GM23338 (cell line): ENCODE data around the gene ICA1L. TPM values are rescaled to one million over a fixed set of nuclear protein-coding genes. Genes with fewer than 3 reads are reported as not detected.
A peak's percentile ranks its signal among the peaks of the same experiment; 100 is the strongest.
"Not testable (repeated sequence)": the region's sequence is repeated elsewhere in the genome, so short reads cannot be mapped to it uniquely, and the experiment has no call there.

Source experiments
- ATAC-seq: fragments of 200-7000 bp; cut with Tn5 transposase; 3 replicates; pipeline ENCODE4 v1.9.1; 2020
- DNase-seq: peaks from one replicate; pipeline ENCODE4 v3.0.0-alpha.2; 2015; ENCODE audit warnings: low spot score
- H2AFZ ChIP-seq: fragments of 200-600 bp; sonication (generic); 2 replicates; pipeline ENCODE4 v1.8.0; 2016; ENCODE audit warnings: antibody characterized with exemption, mild to moderate bottlenecking, moderate library complexity
- H3F3A ChIP-seq: fragments of 200-600 bp; sonication (generic); replicated peaks from 2 replicates; pipeline ENCODE4 v1.8.0; 2017; ENCODE audit warnings: antibody characterized with exemption, mixed run types, low read depth
- H3K27ac ChIP-seq: fragments of 200-600 bp; sonication (generic); 2 replicates; pipeline ENCODE4 v1.6.1; 2016; ENCODE audit warnings: low read depth
- H3K27me3 ChIP-seq: fragments of 200-600 bp; sonication (generic); 2 replicates; pipeline ENCODE4 v1.8.0; 2016; ENCODE audit warnings: mild to moderate bottlenecking, mixed run types, moderate library complexity; ENCODE audit not compliant: insufficient read depth
- H3K36me3 ChIP-seq: fragments of 200-600 bp; sonication (generic); 2 replicates; pipeline ENCODE4 v1.8.0; 2016; ENCODE audit warnings: mild to moderate bottlenecking; ENCODE audit not compliant: insufficient read depth
- H3K4me1 ChIP-seq: fragments of 200-600 bp; sonication (generic); 2 replicates; pipeline ENCODE4 v1.8.0; 2016; ENCODE audit warnings: mild to moderate bottlenecking, moderate library complexity; ENCODE audit not compliant: insufficient read depth
- H3K4me2 ChIP-seq: fragments of 200-600 bp; sonication (generic); 2 replicates; pipeline ENCODE4 v1.7.1; 2017; ENCODE audit warnings: mixed run types
- H3K4me3 ChIP-seq: fragments of 200-600 bp; sonication (generic); 2 replicates; pipeline ENCODE4 v1.6.1; 2016; ENCODE audit warnings: mixed run types
- H3K79me2 ChIP-seq: fragments of 200-600 bp; sonication (generic); replicated peaks from 2 replicates; pipeline ENCODE4 v1.8.0; 2017; ENCODE audit warnings: mild to moderate bottlenecking; ENCODE audit not compliant: insufficient read depth
- H3K9me2 ChIP-seq: fragments of 200-600 bp; sonication (generic); 2 replicates; pipeline ENCODE4 v1.8.0; 2017; ENCODE audit not compliant: insufficient read depth
- H4K20me1 ChIP-seq: fragments of 200-600 bp; sonication (generic); replicated peaks from 2 replicates; pipeline ENCODE4 v1.8.0; 2017; ENCODE audit warnings: mild to moderate bottlenecking; ENCODE audit not compliant: insufficient read depth
- H3K27ac Mint-ChIP-seq: 2 replicates; pipeline ENCODE4 v1.8.0; 2020; ENCODE audit warnings: inconsistent platforms, mild to moderate bottlenecking, moderate library complexity, mixed read lengths
- H3K27me3 Mint-ChIP-seq: 3 replicates; pipeline ENCODE4 v1.8.0; 2022; ENCODE audit warnings: low read depth, mild to moderate bottlenecking, moderate library complexity, mixed read lengths, inconsistent platforms; ENCODE audit not compliant: insufficient read depth, poor library complexity
- H3K36me3 Mint-ChIP-seq: 3 replicates; pipeline ENCODE4 v1.8.0; 2021; ENCODE audit warnings: low read depth, mild to moderate bottlenecking, inconsistent platforms, moderate library complexity, mixed read lengths
- H3K4me1 Mint-ChIP-seq: 3 replicates; pipeline ENCODE4 v1.8.0; 2020; ENCODE audit warnings: mild to moderate bottlenecking, inconsistent platforms, mixed read lengths
- H3K4me3 Mint-ChIP-seq: 3 replicates; pipeline ENCODE4 v1.8.0; 2021; ENCODE audit warnings: moderate library complexity, mild to moderate bottlenecking, inconsistent platforms, mixed read lengths
- H3K9me3 Mint-ChIP-seq: 3 replicates; pipeline ENCODE4 v1.8.0; 2020; ENCODE audit warnings: moderate library complexity, mild to moderate bottlenecking, inconsistent platforms, mixed read lengths
- CREB1 ChIP-seq: fragments of 250-450 bp; sonication (Bioruptor Pico); IDR thresholded peaks from 2 replicates; pipeline ENCODE4 v1.5.0; 2020; ENCODE audit warnings: low read depth, mild to moderate bottlenecking, moderate library complexity
- ETS1 ChIP-seq: IDR thresholded peaks from 2 replicates; pipeline ENCODE4 v1.6.1; 2016; ENCODE audit warnings: antibody characterized with exemption
- EZH2phosphoT487 ChIP-seq: fragments of 200-600 bp; sonication (generic); IDR thresholded peaks from one replicate; pipeline ENCODE4 v1.8.1; 2018; ENCODE audit warnings: antibody characterized with exemption; ENCODE audit not compliant: unreplicated experiment
- JUNB ChIP-seq: IDR thresholded peaks from one replicate; pipeline ENCODE4 v1.6.1; 2016; ENCODE audit warnings: antibody characterized with exemption; ENCODE audit not compliant: unreplicated experiment
- NANOG ChIP-seq: IDR thresholded peaks from 2 replicates; pipeline ENCODE4 v1.6.1; 2016; ENCODE audit warnings: antibody characterized with exemption, borderline replicate concordance
- POLR2AphosphoS5 ChIP-seq: IDR thresholded peaks from 2 replicates; pipeline ENCODE4 v1.6.1; 2016; ENCODE audit warnings: antibody characterized with exemption, low read depth
- REST ChIP-seq: IDR thresholded peaks from one replicate; pipeline ENCODE4 v1.6.1; 2018; ENCODE audit warnings: antibody characterized with exemption; ENCODE audit not compliant: unreplicated experiment
- ZNF462 ChIP-seq: fragments of 250-450 bp; sonication (Bioruptor Pico); IDR thresholded peaks from 2 replicates; pipeline ENCODE4 v1.5.0; 2020; ENCODE audit warnings: mild to moderate bottlenecking, moderate library complexity
- polyA plus RNA-seq: library from polyadenylated mRNA; unstranded; fragments of >200 nt; fragmentation: Nextera tagmentation; extraction: Ambion mirVana; gene quantifications from 2 replicates; pipeline ENCODE4 v1.2.1, GENCODE V29; 2016
- total RNA-seq: library from RNA; depleted of rRNA; stranded (reverse); fragments of >200 nt; shearing (Covaris generic); gene quantifications from 2 replicates; pipeline ENCODE4 v1.2.3, GENCODE V29; 2014

Gene ICA1L
- total and polyA plus RNA-seq, 2 experiments from 2014 or later: 1.6 to 7.2 TPM

- Histone ChIP-seq H2AFZ (no peak overlapping the region), H3K9me2 (no peaks in the 10 kb centered on the region), H3K27ac (no peak overlapping the region), H4K20me1 (peaks cover 15% of the 10 kb centered on the region; the same call in 1 of the 2 replicates), H3K4me2 (peak overlapping the region; percentile 93), H3K4me3 (peak overlapping the region; percentile 78), H3K27me3 (no peaks in the 10 kb centered on the region), H3F3A (no peaks in the 10 kb centered on the region), H3K4me1 (no peaks in the 10 kb centered on the region), H3K79me2 (peaks cover 58% of the 10 kb centered on the region), H3K36me3 (peaks cover 12% of the 10 kb centered on the region)
- peaks cover 4% of the 10 kb centered on the region; the same call in 1 of the 3 replicates for H3K9me3 Mint-ChIP-seq
- ATAC-seq (no peak), DNase-seq (no peak)
- H3K27ac Mint-ChIP-seq: peak overlapping the region; percentile 52; the same call in 1 of the 2 replicates
- H3K27me3 Mint-ChIP-seq: no peaks in the 10 kb centered on the region
- H3K4me3 Mint-ChIP-seq: peak overlapping the region; percentile 100
- no peak for TF ChIP-seq EZH2phosphoT487
- TF ChIP-seq REST: no peak
- TF ChIP-seq ETS1: no peak
- no peak for TF ChIP-seq JUNB
- no peak for TF ChIP-seq CREB1
- no peak for TF ChIP-seq ZNF462 (CRISPR knock-in tag)
- no peak for TF ChIP-seq NANOG
- TF ChIP-seq POLR2AphosphoS5: no peak
- H3K4me1 Mint-ChIP-seq: peaks cover 5% of the 10 kb centered on the region; the same call in 2 of the 3 replicates
- peaks cover 37% of the 10 kb centered on the region for H3K36me3 Mint-ChIP-seq
Observed at GRCh38 chr2:202910698-202911097, 39.1 kb upstream of the ICA1L start.

- DNase-seq, H3K27ac ChIP-seq, ATAC-seq, H3F3A ChIP-seq, H3K27me3 ChIP-seq, H2AFZ ChIP-seq, H3K4me1 Mint-ChIP-seq, H3K27me3 Mint-ChIP-seq, H3K9me2 ChIP-seq, H3K4me1 ChIP-seq, H3K9me3 Mint-ChIP-seq: not testable (repeated sequence)
- Histone ChIP-seq H3K4me2 (peak overlapping the region; percentile 93), H3K79me2 (peaks cover 62% of the 10 kb centered on the region), H3K36me3 (peaks cover 16% of the 10 kb centered on the region), H4K20me1 (peaks cover 15% of the 10 kb centered on the region), H3K4me3 (peak overlapping the region; percentile 78)
- H3K4me3 Mint-ChIP-seq: peak overlapping the region; percentile 100
- peaks cover 42% of the 10 kb centered on the region for H3K36me3 Mint-ChIP-seq
- peak overlapping the region; percentile 52; the same call in 1 of the 2 replicates for H3K27ac Mint-ChIP-seq
Observed at GRCh38 chr2:202910250-202910649, 38.7 kb upstream of the ICA1L start.
